GM21367 (cell line): Measurements from ENCODE around the gene TSHZ2.

Experiments used
- ATAC-seq: cut with Tn5 transposase; IDR thresholded peaks from one replicate; pipeline ENCODE4 v1.9.1; 2021; ENCODE audit not compliant: unreplicated experiment

Gene TSHZ2

DNA sequence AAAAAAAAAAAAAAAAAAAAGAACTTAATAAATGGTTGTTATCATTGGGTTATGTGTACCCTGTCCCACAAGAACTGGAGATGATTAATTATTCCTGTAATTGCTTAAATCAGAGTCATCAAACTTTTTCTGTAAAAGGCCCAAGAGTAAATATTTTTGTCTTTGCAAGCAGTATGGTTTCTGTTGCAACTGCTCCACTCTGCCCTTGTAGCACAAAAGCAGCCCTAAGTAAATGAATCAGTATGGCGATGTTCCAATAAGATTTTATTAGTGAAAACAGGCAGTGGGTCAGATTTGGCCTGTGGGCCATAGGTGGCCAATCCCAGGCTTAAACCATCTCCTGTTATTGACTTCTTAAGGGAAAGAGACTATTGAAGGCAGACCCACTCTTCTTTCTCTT is 252.7 kb downstream of the TSHZ2 start:
- no peak for ATAC-seq

DNA sequence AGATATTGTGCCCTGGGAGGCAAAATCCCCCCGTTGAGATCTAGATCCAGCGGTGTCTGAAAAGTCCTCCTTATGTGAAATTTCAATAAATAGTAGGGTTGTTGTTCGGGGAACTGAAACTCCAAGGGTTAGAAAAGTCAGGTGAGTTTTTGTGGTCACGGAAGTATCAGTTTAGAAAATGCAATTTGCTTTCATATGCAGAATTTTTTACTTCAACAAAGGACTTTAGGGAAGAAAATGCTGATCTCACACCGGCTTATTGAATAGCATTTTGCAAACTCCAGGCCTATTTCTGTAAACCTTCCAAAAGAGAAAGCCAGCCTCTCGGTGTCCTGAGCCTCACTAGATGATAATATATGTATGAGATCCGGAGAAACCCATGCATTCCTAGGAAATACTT is 254.7 kb downstream of the TSHZ2 start:
- peak; percentile 84 for ATAC-seq

DNA sequence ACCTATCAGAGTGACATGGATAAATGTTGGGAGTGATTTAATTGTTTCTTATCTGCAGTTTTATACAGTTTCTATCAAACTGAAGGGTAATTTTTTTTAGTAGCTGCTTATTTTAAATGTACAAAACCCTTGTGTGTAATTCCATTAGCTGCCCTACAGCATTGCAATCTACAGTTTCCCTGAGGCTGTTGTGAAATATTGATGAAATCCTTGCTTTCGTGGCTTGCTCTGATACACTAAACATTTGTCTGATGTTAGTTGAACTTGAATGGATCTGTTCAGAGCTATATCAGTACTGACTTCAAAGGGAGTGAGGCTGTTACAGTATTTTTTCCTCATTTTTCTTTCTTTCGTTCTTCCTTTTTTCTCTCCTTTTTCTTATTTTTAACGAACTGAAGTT is 255.4 kb downstream of the TSHZ2 start:
- no peak for ATAC-seq

DNA sequence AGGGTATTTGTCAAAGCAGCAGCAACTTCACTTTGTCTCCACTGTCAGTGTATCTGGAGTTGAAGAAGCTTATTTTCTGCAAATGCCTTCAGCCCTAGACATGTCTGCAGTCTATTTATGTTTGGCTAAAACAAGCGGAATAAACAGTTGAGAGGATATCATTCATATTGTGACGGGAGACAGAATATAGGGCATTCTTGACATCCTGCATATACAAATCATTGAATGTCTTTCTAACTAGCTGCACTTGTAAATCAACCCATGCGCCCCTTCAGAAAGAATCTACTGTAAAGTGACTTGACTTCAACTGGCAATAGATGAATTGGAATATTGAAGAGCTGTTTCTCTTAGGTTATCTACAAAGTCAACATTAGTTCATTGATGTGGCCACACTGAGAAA is 258.9 kb downstream of the TSHZ2 start:
- ATAC-seq = no peak

DNA sequence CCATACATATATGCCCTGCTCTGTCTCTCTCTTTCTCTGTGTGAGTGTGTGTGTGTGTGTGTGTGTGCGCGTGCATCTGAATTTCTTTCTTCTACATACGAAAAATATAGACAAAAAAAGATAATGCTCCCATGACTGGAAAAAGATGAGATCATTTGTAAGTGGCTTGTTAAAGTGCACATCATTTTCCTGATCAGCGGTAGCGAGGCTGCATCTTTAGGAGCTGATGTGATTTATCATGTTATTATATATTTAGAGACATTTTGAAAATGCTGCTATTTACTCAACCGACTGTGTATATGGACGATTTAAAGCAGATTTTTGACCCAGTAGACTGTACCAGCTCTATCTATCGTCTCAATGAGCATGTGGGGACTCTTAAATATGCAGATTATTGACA is 265.3 kb downstream of the TSHZ2 start:
- no peak for ATAC-seq

DNA sequence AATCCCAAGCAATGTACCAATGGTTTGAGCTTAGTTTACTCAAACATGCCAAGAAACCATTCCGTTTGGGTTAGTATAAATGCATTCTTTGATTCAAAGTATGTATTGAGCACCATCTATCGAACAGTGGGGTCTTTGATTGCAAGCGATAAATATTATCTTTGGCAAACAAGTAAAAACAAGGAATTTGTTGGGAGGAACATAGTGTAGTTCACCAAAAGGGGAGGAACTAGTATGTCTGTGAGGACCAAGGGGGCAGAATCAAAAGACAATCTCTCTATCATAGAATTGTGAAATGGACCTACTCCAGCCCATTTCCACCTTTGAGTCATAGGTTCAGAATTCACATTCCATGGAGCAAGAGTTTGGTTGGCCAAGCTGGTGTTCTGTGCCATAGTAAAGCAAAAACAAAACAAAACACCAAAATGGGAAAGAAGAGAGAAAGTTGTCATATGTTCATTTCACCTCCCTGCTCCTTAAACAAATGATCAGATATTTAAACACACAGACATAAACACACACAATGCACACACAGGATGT is 266.0 kb downstream of the TSHZ2 start:
- no peak for ATAC-seq

DNA sequence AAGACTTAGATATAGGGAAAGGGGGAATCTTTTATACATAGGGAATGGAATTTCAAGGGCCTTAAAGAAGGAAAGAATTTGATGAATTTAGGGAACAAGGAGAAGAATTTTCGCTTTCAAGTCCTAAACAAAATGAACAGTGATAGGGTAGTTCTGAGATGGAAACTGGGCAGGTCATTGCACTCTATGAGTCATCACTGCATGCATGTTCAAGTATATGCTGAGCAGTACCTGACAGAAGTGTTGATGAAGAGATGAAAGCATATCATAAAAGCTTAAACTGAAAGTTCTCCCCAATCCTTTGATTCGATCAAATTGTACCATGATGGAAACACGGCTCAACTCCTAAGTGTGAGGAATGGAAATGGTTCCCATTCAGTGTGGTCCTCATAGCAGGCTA is 271.0 kb downstream of the TSHZ2 start:
- ATAC-seq = no peak

DNA sequence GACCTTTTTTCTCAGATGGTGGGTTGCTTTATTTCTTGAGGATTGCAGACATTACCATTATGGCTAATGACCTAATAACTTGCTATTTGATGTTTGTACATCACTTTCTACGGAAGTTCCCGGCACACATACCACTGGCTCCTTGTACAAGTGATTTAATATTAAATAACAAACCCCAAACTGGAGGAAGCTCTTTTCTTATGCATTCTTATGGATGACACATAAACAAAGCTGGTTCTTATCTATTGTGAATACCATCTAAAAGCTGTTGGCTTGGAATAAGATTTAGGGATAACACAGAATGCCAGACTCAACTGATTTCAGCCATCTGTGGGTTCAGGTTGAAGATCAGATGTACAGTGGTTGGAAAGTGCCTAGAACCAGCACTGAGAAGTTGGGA is 272.6 kb downstream of the TSHZ2 start:
- ATAC-seq = no peak

DNA sequence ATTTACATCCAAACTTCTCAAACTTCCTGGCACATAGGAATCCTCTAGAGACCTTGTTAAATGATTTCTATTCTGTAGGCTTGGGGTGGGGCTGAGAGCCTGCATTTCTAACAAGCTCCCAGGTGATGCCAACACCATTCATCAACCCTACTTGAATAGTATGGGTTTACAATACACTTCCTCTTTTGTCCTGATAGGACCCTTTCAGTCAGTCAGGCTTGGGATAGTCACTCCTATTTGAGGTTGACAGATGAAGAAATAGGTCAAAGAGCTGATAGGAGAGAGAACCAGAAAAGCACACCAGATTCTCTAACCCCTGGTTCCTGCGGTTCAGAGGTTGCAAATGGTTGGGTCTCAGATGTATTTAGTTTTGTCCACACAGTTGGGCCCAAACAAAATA is 273.4 kb downstream of the TSHZ2 start:
- ATAC-seq = no peak

DNA sequence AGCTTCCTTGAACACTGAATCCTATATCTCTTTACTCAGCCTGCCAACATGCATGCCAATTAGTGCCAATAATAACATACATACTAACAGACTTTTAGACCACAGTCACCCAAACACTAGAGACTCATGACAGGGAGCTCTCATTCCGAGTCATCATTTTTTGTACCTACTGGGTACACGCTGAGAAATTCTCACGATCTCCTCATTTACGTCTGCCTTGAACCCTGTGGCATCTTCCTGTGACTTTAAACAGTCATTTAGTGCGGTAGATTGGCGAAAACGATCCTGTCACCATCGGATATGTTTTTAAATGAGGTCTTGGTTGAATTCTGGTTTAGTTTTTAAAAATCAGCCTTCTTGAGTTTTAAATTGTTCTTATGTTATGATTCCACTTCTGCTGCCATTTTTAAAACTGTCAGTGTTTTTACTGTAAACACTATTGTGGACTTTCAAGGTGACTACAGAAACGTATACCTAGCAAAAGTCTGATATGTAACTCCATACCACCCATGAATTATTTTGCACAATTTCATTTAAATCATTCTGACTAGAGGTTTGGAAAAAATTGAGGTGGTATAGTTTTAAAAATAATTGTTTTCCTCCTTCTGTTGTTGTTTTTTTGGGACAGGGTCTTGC is 275.4 kb downstream of the TSHZ2 start:
- no peak for ATAC-seq

DNA sequence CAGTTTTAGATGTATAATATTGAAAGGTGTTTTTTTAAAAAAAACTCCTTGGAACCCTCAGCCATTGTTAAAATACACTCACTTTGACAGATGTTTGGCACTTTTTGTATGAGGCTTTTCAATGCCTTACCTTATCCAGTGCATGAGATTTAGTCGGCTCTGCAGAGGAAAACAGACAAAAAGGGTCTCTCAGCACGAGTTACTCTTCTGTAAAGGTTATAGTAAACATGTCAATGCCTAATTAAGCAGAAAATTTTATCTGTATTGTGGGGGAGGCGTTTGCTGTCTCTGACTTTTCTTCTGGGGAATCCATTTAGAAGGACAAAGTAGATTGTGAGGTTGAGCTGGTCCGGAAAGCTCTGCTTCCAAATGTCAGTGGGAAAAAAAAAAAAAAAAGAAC is 278.3 kb downstream of the TSHZ2 start:
- ATAC-seq = no peak

DNA sequence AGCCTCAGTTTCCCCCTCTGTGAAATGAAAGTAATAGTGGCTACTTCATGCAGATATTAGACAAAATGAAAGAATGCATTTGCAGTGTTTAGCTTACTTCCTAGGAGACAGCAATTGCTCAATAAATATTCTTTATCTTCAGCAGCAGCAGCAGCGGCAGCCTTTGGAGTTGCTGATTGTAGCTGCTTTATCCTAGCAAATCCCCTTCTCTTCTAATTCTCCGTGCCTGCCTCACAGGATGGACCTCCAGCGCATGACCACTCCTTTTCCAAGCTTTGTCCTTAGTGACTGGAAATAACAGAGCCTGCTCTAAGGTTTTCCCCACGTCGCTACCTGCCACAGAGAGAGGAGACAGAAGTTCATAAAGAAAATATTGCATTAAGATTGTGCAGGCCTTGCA is 279.8 kb downstream of the TSHZ2 start:
- no peak for ATAC-seq

DNA sequence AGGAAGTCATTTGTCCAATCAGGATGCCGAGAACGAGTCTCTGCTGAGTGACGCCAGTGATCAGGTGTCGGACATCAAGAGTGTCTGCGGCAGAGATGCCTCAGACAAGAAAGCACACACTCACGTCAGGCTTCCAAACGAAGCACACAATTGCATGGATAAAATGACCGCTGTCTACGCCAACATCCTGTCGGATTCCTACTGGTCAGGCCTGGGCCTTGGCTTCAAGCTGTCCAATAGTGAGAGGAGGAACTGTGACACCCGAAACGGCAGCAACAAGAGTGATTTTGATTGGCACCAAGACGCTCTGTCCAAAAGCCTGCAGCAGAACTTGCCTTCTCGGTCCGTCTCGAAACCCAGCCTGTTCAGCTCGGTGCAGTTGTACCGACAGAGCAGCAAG is 281.5 kb downstream of the TSHZ2 start:
- no peak for ATAC-seq

DNA sequence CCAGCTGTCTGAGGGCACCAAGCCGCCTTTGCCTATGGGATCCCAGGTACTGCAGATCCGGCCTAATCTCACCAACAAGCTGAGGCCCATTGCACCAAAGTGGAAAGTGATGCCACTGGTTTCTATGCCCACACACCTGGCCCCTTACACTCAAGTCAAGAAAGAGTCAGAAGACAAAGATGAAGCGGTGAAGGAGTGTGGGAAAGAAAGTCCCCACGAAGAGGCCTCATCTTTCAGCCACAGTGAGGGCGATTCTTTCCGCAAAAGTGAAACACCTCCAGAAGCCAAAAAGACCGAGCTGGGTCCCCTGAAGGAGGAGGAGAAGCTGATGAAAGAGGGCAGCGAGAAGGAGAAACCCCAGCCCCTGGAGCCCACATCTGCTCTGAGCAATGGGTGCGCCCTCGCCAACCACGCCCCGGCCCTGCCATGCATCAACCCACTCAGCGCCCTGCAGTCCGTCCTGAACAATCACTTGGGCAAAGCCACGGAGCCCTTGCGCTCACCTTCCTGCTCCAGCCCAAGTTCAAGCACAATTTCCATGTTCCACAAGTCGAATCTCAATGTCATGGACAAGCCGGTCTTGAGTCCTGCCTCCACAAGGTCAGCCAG is 283.0 kb downstream of the TSHZ2 start:
- ATAC-seq = no peak

DNA sequence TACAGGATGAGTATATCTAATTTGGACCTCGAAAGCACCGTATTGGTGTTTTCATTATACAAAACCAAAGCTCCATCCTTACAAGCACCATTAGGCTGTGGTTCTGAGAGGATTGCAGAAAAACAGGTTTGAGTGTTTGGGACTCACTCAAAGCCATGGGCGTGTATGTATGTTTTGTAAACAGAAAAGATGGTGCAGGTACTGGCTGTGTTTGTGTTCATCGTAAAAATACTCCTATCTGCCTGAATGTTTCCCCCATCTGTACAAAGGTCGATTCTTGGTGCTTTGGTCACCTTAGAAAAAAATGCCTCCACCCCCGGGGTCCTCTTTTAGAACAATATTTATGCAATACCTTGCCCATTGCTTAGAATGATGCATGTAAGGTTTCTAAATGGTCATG is 286.6 kb downstream of the TSHZ2 start:
- ATAC-seq = no peak

DNA sequence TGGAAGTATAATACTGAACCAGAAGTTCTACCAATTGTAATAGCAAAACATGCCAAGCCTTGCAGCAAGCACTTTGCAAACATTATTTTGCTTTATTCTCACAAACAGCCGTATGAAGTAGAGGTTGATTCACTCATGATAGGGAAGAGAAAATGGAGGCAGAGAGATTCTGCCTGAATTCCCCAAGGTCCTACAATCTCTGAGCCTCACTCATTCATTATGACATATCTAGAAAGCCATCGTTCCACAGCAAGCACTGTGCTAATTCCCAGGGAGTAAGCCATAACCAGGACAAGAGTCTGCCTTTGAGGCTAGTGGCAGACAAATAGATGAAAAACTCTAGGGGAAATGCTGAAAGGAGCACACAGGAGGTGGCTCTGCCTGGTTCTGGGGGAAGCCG is 288.0 kb downstream of the TSHZ2 start:
- no peak for ATAC-seq

DNA sequence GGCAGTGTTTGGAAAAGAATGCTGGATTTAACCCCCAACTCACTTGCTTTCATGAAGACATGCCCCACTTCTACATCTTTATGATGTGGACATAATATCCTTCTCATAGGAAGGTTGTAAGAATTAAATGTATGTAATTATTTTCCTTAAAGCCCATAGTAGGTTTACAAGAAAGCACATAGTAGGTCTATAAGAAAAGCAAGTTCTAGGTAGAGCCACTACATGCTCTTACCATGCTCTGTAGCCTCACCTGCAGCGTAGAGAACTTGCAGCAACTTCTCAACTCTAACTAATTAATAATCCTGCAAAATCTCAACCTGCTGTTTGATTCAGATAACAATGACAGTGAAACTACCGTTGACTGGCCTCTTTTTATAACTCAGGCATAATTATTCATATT is 288.4 kb downstream of the TSHZ2 start:
- ATAC-seq = no peak

DNA sequence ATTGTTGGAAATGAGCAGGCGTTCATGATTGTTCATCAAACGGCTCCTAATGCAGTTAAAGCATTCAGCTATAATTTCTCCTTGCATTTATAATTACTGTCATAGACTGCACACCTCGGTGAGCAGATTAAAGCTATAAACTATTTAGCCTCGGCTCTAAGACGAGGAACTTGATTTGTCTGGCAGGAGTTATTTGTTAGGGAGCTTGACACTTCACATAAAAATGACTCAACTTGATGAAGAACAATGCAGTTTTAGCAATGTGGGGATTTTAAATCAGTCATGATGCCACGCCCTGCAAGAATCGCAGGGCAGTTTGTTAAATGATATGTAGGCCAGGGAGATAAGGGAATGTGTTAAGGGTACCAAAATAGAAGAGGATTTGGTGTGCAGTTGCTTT is 290.2 kb downstream of the TSHZ2 start:
- no peak for ATAC-seq

DNA sequence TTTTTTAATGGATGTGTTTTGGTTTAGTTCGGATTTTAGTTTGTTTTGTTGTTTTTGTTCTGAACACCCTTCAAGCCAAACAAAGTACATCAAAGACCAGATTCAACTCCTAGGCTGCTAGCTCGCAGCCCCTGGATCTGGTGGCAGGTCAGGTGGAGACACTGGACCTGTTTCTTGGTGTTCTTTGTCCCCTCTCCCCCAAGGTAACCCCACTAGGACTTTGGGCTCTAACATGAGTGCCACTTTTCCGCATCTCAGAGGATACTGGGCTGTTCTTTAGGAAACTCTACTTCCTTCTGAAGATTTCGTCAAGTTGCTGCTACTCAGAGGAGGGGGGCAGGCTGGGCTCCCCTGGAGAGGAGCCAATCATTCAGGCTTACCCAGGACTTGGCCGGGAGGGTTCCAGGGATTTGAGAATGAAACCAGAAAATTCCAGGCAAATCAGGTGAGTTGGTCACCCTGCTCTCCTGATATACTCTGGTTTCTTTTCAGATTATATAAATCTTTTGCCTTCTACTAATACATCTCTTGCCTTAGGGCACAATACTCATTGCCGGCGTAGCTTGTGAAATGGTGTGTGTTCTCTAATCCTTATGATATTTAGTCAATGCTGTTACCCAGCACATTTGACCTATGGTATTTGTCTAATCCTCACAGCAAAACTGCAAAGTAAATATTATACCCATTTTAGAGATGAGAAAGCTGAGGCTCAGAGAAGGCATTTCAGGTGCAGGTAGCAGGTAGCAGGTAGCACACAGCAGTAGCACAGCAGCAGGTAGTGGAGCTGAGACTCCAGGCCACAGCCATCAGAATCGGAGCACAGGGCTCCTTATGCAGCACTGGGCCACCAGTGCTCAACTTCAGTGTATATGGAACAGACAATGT is 291.6 kb downstream of the TSHZ2 start:
- ATAC-seq = no peak

DNA sequence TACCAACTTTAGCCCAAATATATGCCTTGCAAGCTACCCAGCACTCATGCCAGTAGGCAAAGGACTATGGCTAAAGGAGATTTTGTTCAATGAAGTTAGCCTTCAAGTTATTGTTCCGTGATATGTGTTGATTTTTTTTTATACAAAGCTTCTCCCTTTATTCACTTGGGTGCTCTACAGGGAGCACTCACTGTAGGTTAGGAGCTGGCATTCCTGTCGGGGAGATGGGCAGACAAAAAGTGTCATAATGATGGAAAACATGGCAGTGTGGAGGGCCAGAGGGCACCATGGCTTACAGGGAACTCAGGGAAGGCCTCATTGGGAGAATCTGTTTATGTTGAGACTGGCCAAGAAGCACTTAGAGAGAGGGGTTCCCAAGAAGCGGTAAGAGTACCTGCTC is 292.4 kb downstream of the TSHZ2 start:
- ATAC-seq = no peak

DNA sequence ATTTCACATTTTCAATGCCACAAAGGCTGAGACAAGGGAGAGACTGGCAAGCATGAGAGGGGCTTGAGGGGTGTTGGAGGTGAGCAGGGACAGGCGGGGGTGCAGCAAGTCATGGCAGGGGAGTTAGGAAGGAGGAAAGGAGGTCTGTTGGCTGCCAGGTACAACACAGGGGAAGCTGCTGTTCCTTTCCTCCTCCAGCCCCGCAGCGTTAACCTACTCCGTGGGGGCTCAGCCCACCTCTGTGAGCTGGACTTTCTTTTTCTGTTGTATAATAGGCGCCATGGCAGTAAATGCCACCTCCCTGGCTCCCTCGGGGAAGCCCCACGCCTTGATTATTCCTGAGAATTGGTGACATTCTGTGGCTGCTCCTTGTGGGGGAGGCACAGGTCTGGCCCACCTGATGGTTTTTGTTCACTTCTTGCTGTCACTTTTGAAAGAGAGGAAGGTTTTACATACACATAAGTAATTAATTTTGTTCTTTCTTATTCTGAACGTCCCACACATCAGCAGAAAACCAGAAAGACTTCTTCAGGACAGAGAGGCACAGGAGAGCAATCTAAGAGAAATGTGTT is 293.2 kb downstream of the TSHZ2 start:
- ATAC-seq = no peak

DNA sequence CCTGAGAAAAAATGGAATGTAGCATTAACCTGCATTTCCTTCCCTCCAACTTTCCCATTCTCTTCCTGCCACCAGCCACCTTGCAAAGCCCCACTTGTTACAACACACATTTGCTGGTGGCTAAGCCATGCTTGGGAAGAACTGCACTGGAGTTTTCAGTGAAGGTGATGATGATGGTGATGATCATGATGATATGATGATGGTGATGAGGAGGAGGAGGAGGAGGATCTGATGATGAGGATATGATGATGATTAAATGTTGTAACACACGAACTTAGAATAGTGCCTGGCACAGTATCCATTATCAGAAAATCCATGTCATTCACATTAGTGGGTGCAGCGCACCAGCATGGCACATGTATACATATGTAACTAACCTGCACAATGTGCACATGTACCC is 297.2 kb downstream of the TSHZ2 start:
- ATAC-seq = no peak
